Osteoblast (primary cell): Measurements from ENCODE around the gene ZNF766. TPM values are rescaled to one million over a fixed set of nuclear protein-coding genes. Genes with fewer than 3 reads are reported as not detected.

Source experiments
- DNase-seq: peaks from one replicate; pipeline ENCODE4 v3.0.0; 2011; ENCODE audit warnings: low spot score, mixed read lengths; ENCODE audit not compliant: insufficient read length; ENCODE audit errors: missing footprints
- H2AFZ ChIP-seq: 2 replicates; pipeline ENCODE4 v1.6.0; 2011; ENCODE audit warnings: mild to moderate bottlenecking, low read length
- H3K27ac ChIP-seq: 2 replicates; pipeline ENCODE4 v1.5.1; 2011; ENCODE audit warnings: mild to moderate bottlenecking, low read depth, low read length, moderate library complexity
- H3K27me3 ChIP-seq: 2 replicates; pipeline ENCODE4 v1.6.0; 2012; ENCODE audit warnings: mild to moderate bottlenecking, control low read depth, inconsistent platforms, low read length, moderate library complexity; ENCODE audit not compliant: insufficient read depth
- H3K36me3 ChIP-seq: 2 replicates; pipeline ENCODE4 v1.5.1; 2011; ENCODE audit warnings: mild to moderate bottlenecking, low read length, control low read depth, moderate library complexity; ENCODE audit not compliant: insufficient read depth
- H3K4me1 ChIP-seq: 2 replicates; pipeline ENCODE4 v1.5.1; 2011; ENCODE audit warnings: mild to moderate bottlenecking, low read length, control low read depth, moderate library complexity; ENCODE audit not compliant: insufficient read depth
- H3K4me2 ChIP-seq: 2 replicates; pipeline ENCODE4 v1.6.0; 2011; ENCODE audit warnings: mild to moderate bottlenecking, low read length; ENCODE audit not compliant: insufficient read depth
- H3K4me3 ChIP-seq: fragments of 200-600 bp; sonication (generic); 3 replicates; pipeline ENCODE4 v1.5.1; 2012; ENCODE audit warnings: mild to moderate bottlenecking, low read length, inconsistent platforms; ENCODE audit not compliant: insufficient read depth
- H3K79me2 ChIP-seq: 2 replicates; pipeline ENCODE4 v1.6.0; 2012; ENCODE audit warnings: mild to moderate bottlenecking, low read length, control low read depth, inconsistent platforms; ENCODE audit not compliant: insufficient read depth
- H3K9me3 ChIP-seq: 2 replicates; pipeline ENCODE4 v1.5.1; 2011; ENCODE audit warnings: low read depth, low read length, control low read depth
- H4K20me1 ChIP-seq: 2 replicates; pipeline ENCODE4 v1.6.0; 2012; ENCODE audit warnings: mild to moderate bottlenecking, low read length, control low read depth; ENCODE audit not compliant: insufficient read depth
- total RNA-seq: library from RNA; depleted of rRNA; stranded (reverse); fragments of >200 nt; gene quantifications from 2 replicates; pipeline ENCODE4 v1.2.3, GENCODE V29; 2012
- TF ChIP-seq, protein P1 (sequence below): IDR thresholded peaks from 2 replicates; pipeline ENCODE4 v1.5.1; 2011; ENCODE audit warnings: mild to moderate bottlenecking, low read depth, low read length, moderate library complexity; ENCODE audit errors: extremely low read depth

Gene ZNF766
- total RNA-seq, 1 donor, result 11.2 TPM

- Histone ChIP-seq H3K4me1 (peaks cover 7% of the 10 kb centered on the region), H3K4me3 (no peak overlapping the region), H2AFZ (no peak overlapping the region)
Observed at GRCh38 chr19:52274191-52274590, 4.8 kb downstream of the ZNF766 start.

DNA sequence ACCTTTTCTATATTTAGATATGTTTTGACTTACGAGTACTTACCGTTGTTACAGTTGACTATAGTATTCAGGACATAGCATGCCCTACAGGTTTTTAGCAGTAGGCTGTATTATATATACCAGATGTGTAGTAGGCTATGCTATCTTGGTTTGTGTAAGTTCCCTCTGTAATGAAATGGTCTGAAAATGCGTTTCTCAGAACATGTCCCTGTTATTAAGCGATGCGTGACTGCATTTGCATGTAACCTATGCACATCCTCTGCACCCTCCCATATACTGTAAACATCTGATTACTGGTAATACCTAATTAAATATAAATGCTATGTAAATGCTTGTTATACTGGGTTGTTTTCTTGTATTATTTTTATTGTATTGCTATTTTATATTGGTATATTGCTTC, 6.6 kb downstream of the ZNF766 start:
- Histone ChIP-seq H3K4me3 (no peak overlapping the region), H4K20me1 (peaks cover 34% of the 10 kb centered on the region), H3K36me3 (peaks cover 11% of the 10 kb centered on the region), H3K4me1 (peaks cover 2% of the 10 kb centered on the region), H3K27me3 (no peaks in the 10 kb centered on the region), H3K4me2 (no peak overlapping the region), H3K9me3 (no peaks in the 10 kb centered on the region), H3K79me2 (peaks cover 93% of the 10 kb centered on the region), H2AFZ (no peak overlapping the region), H3K27ac (no peak overlapping the region)
- no peak for DNase-seq
- TF ChIP-seq, protein P1, sequence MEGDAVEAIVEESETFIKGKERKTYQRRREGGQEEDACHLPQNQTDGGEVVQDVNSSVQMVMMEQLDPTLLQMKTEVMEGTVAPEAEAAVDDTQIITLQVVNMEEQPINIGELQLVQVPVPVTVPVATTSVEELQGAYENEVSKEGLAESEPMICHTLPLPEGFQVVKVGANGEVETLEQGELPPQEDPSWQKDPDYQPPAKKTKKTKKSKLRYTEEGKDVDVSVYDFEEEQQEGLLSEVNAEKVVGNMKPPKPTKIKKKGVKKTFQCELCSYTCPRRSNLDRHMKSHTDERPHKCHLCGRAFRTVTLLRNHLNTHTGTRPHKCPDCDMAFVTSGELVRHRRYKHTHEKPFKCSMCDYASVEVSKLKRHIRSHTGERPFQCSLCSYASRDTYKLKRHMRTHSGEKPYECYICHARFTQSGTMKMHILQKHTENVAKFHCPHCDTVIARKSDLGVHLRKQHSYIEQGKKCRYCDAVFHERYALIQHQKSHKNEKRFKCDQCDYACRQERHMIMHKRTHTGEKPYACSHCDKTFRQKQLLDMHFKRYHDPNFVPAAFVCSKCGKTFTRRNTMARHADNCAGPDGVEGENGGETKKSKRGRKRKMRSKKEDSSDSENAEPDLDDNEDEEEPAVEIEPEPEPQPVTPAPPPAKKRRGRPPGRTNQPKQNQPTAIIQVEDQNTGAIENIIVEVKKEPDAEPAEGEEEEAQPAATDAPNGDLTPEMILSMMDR, result no peak

More at GRCh38 chr19:52274191-52274590, 4.8 kb downstream of the ZNF766 start:
- peaks cover 32% of the 10 kb centered on the region for H4K20me1 ChIP-seq
- H3K36me3 ChIP-seq, result peaks cover 11% of the 10 kb centered on the region
- TF ChIP-seq, protein P1, result no peak
- no peak overlapping the region for H3K4me2 ChIP-seq
- H3K27ac ChIP-seq, result no peak overlapping the region
- H3K79me2 ChIP-seq, result peaks cover 91% of the 10 kb centered on the region
- DNase-seq, result no peak
- H3K27me3 ChIP-seq, result no peaks in the 10 kb centered on the region
- no peaks in the 10 kb centered on the region for H3K9me3 ChIP-seq

- Histone ChIP-seq H3K36me3 (peaks cover 7% of the 10 kb centered on the region), H3K4me2 (no peak overlapping the region), H2AFZ (no peak overlapping the region), H3K9me3 (no peaks in the 10 kb centered on the region), H3K4me1 (no peaks in the 10 kb centered on the region), H4K20me1 (peaks cover 30% of the 10 kb centered on the region), H3K79me2 (peaks cover 93% of the 10 kb centered on the region), H3K27ac (no peak overlapping the region), H3K27me3 (no peaks in the 10 kb centered on the region), H3K4me3 (no peak overlapping the region)
- no peak for DNase-seq
- TF ChIP-seq, protein P1, result no peak
Observed at GRCh38 chr19:52277471-52277870, 8.1 kb downstream of the ZNF766 start.

GRCh38 chr19:52286256-52286655, 16.9 kb downstream of the ZNF766 start:
- TF ChIP-seq, protein P1, result no peak
- Histone ChIP-seq H3K4me2 (no peak overlapping the region), H3K27ac (no peak overlapping the region), H3K4me3 (no peak overlapping the region), H3K9me3 (no peaks in the 10 kb centered on the region), H3K79me2 (peaks cover 28% of the 10 kb centered on the region), H4K20me1 (peaks cover 6% of the 10 kb centered on the region), H2AFZ (no peak overlapping the region), H3K27me3 (no peaks in the 10 kb centered on the region), H3K4me1 (no peaks in the 10 kb centered on the region), H3K36me3 (peaks cover 61% of the 10 kb centered on the region)
- DNase-seq, result no peak
